Measurements from ENCODE around the gene MRPS18C.

- TF ChIP-seq, protein P1, sequence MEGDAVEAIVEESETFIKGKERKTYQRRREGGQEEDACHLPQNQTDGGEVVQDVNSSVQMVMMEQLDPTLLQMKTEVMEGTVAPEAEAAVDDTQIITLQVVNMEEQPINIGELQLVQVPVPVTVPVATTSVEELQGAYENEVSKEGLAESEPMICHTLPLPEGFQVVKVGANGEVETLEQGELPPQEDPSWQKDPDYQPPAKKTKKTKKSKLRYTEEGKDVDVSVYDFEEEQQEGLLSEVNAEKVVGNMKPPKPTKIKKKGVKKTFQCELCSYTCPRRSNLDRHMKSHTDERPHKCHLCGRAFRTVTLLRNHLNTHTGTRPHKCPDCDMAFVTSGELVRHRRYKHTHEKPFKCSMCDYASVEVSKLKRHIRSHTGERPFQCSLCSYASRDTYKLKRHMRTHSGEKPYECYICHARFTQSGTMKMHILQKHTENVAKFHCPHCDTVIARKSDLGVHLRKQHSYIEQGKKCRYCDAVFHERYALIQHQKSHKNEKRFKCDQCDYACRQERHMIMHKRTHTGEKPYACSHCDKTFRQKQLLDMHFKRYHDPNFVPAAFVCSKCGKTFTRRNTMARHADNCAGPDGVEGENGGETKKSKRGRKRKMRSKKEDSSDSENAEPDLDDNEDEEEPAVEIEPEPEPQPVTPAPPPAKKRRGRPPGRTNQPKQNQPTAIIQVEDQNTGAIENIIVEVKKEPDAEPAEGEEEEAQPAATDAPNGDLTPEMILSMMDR (conservative IDR thresholded peaks at IDR 0.05), result no peak
- TF ChIP-seq EZH2 (IDR thresholded peaks at IDR 0.05; ENCODE audit: low read depth), result no peak
Measured at GRCh38 chr4:83438719-83439118, 17.1 kb upstream of the MRPS18C start.

All from PC-9 (cell line).